ENCODE results near the gene PNLIPRP2.

The PNLIPRP2 gene

GRCh38 chr10:116620423-116621400, at the start of gene PNLIPRP2:
Gene PNLIPRP2 (plus strand): TSS chr10:116620953.
- no peak for DNase-seq

DNA sequence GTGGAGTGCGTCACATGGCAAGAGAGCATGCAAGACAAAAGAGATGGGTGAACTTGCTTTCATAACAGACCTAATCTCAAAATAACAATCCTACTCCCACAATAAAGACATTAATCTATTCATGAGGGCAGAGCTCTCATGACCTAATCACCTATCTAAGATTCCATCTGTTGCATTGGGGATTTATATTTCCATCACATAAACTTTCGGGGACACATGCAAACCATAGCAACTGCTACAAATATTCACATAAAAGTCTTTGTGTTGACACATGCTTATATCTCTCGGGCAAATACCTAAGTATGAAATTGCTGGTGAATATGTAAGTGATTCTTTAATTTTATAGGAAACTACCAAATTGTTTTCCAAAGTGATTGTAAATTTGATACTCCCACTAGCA, 46.0 kb upstream of the PNLIPRP2 start:
- no peak for DNase-seq

GRCh38 chr10:116587878-116588591, 32.7 kb upstream of the PNLIPRP2 start:
- DNase-seq: no peak

GRCh38 chr10:116588995-116589394, 31.8 kb upstream of the PNLIPRP2 start:
- no peak for DNase-seq

- no peak for DNase-seq
Observed at GRCh38 chr10:116589926-116590325, 30.8 kb upstream of the PNLIPRP2 start.

- DNase-seq: no peak
Observed at GRCh38 chr10:116590590-116591444, 29.9 kb upstream of the PNLIPRP2 start, which contains the start of gene PNLIPRP1. Gene PNLIPRP1 (plus strand): TSS chr10:116590959. CDS start chr10:116591130, 171 bp downstream.

DNA sequence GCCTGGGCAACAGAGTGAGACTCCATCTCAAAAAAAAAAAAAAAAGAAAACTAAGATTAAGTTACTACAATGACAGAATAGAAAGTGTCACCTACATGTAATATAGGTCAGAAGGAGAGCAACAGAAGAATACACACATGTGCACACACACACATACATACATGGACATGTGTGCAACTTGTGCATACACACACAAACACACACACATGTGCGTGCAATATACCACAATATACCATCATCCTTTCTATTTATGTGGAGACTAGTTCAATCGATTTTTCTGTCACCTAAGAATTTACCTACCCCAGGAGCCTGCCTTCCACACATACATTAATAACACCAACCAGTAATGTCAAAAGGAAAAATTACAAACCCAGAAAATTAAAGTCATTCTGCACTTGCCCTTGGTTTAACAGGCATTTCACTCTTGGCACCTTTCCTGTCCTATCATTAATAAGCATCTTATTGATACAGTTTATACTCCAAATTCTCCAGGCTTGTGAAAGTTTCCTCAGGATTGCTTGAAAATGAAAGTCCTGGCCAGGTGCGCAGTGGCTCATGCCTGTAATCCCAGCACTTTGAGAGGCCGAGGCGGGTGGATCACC, 27.5 kb upstream of the PNLIPRP2 start:
- DNase-seq: no peak

GRCh38 chr10:116594525-116595035, 26.2 kb upstream of the PNLIPRP2 start:
- no peak for DNase-seq

- DNase-seq: no peak
Observed at GRCh38 chr10:116596062-116596461, 24.7 kb upstream of the PNLIPRP2 start.

DNA sequence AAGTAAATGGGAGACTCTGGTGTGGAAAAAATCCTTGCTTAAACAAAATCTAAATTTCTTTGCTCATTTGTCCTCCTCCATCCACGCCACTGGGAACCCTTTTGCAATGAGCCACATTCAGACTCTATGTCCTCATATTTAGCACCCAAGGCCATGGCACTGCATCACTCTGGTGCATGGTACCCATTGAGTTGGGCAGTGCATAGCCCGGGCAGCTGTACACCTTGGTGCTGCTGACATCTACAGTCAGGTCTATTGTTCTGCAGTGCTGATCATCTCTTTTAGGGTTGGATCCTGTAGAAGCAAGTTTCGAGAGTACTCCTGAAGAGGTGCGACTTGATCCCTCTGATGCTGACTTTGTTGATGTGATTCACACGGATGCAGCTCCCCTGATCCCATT, 23.2 kb upstream of the PNLIPRP2 start:
- DNase-seq: no peak

- DNase-seq: no peak
Observed at GRCh38 chr10:116598329-116598728, 22.4 kb upstream of the PNLIPRP2 start.

DNA sequence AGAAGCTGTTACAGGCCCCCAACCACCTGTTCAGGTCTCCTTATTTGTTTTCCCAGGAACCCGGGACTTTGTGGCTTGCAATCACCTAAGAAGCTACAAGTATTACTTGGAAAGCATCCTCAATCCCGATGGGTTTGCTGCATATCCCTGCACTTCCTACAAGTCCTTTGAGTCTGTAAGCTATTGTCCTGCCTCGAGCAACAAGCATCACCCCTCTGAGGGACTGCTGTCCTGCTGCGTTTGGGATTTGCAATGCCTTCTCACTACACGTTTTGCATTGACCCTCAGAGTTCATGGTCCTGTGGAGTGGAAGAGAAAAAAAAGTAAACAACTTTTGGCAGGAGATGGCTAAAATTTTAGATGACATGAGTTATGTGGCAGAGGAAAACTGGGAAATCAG, 20.8 kb upstream of the PNLIPRP2 start:
- no peak for DNase-seq

DNA sequence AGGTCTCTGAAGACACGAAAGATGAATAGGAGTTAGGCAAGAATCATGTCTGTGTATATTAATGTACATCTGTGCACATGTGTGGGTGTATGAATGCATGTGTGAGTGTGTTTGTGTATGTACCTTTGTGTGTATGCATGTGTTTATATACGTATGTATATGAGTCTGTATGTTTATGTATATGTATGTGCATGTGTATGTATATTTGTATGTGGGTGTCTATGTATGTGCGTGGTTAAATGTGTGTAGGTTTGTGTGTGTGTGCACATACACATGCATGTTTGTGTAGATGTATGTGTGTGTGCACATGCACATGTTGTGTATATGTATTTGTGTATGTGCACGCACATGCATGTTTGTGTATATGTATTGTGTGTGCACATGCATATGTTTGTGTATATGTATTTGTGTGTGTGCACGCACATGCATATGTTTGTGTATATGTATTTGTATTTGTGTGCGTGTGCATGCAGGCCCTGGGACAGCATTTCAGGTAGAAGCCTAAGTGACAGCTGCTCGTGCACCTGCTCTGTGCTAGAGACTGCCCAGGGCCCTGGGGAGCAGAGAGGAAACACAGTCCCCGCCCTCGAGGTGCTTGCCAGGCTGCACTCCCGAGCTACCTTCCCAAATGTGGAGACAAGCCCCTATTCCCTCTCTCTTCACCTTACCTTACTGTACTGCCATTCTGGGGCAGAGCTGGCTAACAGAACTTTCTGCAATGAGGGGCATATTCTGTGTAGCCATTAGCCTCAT, 17.9 kb upstream of the PNLIPRP2 start:
- DNase-seq: no peak

- DNase-seq: no peak
Observed at GRCh38 chr10:116606061-116606483, 14.7 kb upstream of the PNLIPRP2 start.

DNA sequence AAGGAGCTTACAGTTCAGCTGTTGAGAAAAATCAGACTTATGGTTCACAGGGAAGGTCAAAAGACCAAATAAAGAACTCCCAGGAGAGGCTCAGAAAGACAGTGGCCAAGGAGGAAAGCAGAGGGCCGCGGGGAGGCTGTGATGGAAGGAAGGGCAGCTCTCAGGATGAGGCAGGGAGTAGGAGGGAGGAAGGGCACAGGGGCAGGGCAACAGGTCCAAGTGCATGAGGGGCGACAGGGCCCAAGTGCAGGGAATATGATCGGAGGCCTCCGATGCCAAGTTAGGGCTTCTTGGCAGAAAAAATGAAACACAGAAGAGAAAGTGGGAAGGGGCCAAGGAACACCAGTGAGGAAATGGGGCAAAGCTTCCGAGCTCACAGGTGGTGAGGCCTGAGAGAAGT, 13.4 kb upstream of the PNLIPRP2 start:
- DNase-seq: no peak

DNA sequence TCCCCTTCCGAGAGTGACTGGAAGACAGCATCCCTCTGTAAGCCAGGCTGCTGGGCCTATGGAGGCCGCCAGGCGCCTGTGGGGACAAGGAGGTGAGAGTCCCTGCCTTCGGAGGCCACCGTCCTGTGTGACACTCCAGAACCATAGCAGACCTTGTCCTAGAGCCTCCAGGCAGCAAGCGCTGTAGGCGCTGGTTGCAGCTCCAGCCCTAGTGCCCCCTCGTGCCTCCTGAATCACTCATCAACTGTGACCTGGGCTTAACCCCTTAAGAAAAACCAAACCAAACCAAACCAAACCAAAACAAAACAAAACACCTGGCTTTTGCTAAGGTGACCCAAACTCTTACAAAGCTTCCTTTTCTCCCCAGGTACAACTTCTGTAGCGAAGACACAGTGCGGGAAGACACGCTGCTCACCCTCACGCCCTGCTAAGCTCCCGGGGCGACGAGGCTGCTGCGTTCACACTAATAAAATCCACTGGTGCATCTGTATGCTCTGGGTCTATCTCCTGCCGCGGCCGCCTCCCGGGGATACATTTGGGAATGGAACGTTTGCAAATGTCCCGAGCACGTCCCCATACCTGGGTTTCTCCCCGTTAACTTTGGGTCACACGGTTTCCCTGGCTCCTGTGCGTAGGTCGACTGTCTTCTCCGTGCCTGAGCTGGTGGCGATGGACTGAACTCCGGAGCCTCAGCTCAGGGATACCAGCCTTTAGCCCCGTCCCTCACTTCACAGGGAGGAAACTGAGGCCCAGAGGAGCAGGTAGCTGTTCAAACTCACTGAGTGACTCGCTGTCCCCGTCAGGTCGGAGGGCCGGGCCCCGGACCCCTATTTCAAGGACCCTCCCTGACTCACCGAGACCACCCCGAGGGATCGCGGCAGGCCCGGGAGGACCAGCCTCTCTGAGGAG, 11.8 kb upstream of the PNLIPRP2 start:
- no peak for DNase-seq

DNA sequence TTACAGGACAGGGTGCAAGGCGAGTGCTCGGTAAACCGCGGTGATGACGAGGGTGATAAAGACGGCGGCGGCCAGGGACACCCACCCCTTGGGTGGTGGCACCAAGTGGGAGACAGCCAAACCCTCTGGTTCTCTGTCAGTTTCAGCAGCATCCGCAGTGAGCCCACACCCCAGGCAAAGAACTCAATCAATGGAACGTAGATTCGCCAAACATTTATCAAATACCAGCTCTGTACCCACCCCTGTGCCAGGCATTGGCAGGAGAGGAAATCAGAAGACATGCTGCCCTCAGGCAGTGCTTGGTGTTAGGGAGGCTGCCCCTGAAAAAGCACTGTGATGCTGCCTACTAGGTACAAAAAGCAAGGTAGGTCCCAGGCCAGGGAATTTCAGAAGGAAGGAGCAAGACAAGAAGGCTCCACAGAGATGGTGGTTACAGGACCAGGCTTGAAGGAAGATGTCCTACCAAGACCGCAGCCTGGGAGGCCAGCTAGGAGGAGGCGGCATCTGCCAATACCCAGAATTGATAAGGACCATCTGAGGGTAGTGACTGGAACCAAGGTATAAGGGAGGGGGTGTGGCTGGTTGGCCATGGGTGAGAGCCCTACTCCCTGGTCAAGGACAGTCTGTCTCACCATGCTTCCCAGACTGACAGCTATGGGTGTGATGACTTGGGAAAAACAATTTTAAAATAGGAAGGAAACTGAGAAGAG, 10.2 kb upstream of the PNLIPRP2 start:
- no peak for DNase-seq

DNA sequence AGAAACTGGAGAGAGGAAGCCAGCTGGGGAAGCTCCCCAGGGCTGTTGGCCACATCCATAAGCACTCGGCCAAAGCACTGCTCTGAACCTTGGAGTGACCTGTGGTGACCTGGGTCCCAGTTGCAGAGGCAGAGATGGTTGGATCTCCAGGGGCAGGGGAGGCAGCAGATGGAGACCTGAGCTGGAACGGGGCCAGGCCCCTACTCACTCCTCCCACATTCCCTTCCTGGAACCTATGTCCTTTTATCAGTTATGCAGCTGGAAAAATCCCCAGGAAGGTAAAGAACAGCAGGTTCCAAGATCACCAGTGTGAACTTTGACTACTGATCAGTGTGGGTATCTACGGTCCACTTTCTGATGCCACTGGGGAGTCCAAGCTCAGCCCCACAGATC, 9.6 kb upstream of the PNLIPRP2 start:
- no peak for DNase-seq

DNA sequence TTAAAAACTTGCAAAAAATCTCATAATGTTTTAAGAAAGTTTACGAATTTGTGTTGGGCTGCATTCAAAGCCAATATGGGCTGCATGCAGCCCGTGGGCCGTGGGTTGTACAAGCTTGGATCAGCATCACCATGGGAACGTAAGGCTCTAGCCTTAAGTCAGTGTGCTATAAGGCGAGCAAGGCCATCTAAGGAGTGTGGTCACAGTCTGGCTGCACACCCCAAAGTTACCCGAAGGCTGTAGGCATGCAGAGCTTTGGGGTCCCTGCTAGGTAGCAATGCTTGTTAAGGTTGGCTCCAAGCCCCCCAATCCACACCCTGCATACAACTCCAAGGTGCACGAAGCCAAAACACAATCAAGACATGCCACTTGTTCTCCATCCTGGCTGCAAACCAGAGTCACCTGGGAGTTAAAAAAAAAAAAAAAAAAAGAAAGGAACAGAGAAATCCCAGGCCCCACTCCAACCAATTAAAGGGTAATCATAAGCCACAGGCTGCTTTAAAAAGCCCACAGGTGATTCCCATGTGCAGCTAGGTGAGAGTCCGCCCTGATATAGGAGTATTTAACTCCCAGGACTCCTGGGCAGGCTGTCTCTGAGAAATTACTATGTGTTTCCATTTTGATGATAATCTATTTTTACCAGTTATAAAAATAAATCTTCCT, 8.5 kb upstream of the PNLIPRP2 start:
- no peak for DNase-seq
